T-helper 1 cell treated with Interleukin-12 subunit alpha and Interleukin-12 subunit beta and Interleukin-4 antibody, amounts not matched to agents 30 ng/mL and 1 ng/mL, for 36 hours (primary cell): ENCODE data around the gene SORCS2. TPM values are rescaled to one million over a fixed set of nuclear protein-coding genes. Genes with fewer than 3 reads are reported as not detected.
"Not testable (repeated sequence)": the region's sequence is repeated elsewhere in the genome, so short reads cannot be mapped to it uniquely, and the experiment has no call there.

Experiments
- intact Hi-C: fragments of 100-400 bp; cut with micrococcal nuclease; formaldehyde crosslinking; loops from one replicate; pipeline ENCODE4 v1.15.1; 2024
- total RNA-seq: library from RNA; stranded (reverse); gene quantifications from 2 replicates; pipeline ENCODE4 v1.2.3, GENCODE V29; 2022

Gene SORCS2
- total RNA-seq, 1 donor from 2014 or later, result not detected

DNA sequence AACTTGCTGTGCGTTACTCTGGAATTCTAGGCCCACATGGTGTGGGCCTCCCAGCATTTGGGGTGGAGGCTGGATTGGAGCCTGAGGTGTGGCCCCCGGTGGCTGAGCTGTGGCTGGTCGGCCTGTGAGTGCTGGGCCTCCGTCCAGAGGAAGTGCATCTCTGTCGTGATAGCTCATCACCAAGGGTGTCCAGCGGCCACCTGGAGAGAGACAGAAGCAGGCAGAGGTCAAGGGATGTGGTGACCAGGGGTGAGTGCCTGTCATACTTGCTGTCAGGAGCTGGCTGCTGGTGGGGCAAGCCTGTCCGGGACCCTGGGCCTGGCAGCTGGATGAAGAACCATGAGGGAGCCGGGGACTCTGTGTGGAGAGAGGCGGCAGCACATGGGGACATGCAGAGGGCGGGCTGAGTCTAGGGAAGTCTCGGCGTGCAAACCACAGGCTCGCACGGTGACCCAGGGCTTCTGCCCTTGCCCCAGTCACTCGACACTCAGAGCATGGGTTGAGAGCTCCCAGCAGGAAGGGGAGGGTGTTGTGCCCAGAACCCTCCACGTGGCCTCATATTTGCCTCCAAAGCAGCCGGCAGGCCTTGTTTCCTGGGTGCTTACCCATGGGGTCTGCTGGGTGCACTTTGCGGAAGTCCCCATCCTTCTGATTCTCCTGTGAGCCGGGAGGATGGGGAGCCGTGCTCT, 6.2 kb downstream of the SORCS2 start:
- intact Hi-C loops, result no loop called here

DNA sequence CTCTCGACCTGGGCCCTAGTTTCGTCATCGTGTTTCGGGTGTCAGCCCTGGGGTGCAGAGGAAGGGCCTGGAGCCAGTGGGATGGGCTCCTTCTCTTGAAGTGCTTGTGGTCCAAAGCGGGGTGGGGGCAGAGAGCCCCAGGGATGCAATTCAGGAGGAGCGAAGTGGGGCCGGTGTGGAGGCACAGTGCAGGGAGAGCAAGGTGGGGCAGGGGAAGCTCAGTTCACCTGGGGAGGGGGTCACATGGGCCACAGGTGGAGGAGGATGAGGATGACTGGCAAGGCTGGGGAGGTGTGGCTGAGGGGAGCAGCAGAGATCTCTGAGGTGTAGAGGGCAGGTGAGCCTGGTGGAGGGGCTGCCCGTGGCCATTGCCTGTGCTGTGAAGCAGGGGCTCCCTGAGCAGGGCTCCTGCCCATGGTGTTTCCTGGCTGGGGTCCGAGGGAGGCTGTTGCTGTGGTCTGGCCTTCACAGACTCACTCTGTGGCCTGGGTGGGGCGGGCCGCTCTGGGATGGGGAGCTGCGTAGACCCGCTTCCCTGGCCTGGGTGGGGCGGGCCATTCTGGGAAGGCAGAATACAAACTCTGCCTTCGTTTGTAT, 6.9 kb downstream of the SORCS2 start:
- intact Hi-C loops, result no loop called here

DNA sequence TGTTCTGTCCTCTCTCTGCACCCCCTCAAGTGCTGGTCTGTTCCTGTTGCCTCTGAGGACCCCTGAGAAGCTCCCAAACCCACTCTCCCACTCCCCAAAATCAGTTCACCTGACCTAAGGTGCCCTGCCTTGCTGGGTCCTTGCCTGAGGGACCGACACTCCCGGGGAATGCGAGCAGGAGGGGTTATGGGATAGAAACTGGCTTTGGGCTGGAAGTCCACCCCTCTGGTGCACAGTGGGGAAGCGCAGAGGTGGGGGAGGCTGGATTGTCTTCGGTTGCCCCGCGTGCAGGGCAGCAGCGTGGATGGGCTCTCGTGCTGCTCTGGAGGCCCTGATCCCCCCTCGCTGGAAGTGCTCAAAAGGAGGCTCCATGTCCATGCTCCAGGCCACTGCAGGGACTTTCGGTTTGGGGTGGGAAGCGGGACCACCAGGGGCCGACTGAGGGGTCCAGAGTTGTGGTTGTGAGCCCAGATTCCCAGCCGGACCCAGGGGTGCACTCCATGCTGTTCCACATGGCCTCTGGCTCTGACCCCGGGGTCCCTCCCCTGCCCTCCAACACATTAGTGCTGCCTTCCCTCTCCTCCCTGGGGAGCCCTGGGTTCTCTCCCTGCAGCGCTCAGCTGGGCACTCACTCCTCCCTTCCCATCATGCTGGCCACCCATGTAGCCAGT, 7.6 kb downstream of the SORCS2 start:
- intact Hi-C loops, result no loop called here

DNA sequence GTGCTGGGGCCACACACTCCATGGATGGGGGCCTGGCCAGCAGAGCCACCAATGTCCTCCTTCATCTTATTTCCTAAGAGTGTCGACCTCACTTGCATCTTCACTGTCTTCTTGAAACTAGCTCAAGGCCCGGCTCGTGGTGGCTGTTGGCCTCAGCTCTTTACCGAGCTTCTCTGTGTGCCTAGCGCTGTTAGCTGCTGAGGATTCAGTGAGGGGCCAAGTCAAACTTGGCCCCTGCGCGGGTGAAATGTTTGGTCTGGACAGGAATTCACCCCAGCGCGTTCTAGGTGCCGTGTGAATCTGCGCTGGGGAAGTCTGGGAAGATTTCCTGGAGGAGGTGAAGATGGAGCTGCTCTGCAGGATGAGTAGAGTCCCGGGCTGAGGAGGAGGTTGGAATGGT, 8.5 kb downstream of the SORCS2 start:
- intact Hi-C loops, result no loop called here

DNA sequence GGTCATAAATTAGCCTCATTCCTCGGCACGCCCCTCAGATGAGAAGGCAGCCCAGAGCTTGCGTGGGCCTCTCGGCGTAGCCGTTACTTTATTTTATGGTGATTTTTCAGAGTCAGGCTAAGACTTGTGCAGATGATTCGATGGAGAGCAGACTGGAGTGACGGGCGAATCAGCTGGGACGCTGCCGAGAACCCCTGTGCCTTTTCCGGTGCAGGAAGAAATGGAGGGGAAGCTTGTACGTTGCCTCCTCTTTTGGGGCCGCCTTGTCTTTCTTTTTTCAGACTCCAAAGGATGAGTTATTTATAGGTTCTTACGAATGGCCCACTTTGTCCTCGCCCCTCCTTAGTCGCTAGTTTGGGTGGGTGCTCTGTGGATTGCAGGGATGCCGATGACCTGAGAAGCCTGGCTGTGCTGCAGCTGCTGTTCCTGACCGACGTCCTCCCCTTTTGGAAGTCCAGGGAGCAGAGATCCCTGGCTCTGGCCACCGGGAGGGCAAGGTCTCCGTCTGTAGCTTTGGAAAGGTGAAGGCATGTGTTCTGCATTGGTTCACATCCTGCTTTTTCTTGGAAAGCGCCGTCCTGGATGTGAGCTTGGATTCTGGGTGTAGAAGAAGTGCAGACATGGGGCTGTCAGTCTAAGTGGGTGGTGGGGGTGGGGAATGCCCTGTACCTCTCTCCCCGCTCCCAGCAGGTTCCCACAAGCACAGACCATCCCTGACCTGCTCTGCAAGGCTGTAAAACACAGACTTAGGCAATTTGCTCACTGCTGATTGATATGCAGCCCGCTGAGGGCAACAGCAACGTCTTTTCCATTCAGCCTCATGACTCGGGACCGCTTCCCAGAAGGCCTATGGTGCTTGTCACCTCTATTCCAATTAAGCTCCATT, 9.3 kb downstream of the SORCS2 start:
- intact Hi-C loops, result no loop called here

DNA sequence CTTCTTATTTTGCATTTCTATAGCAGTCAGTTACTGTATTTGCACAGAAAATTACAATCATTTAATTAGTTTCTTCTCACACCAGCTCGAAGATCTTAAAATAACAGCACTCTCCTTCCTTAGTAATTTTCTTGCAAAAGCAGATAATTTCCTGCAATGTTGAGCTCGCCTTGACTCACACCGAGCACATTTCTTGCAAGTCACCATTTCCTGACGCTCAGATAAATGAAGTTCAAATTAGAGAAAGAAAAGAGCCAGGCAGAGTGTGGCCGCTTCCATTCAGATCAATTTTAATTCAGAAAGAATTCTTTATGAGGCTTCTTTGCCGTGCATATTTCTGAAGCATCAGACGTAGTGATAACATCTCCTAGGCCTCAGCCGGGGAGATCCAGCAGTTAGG, 10.1 kb downstream of the SORCS2 start:
- intact Hi-C loops, result no loop called here

DNA sequence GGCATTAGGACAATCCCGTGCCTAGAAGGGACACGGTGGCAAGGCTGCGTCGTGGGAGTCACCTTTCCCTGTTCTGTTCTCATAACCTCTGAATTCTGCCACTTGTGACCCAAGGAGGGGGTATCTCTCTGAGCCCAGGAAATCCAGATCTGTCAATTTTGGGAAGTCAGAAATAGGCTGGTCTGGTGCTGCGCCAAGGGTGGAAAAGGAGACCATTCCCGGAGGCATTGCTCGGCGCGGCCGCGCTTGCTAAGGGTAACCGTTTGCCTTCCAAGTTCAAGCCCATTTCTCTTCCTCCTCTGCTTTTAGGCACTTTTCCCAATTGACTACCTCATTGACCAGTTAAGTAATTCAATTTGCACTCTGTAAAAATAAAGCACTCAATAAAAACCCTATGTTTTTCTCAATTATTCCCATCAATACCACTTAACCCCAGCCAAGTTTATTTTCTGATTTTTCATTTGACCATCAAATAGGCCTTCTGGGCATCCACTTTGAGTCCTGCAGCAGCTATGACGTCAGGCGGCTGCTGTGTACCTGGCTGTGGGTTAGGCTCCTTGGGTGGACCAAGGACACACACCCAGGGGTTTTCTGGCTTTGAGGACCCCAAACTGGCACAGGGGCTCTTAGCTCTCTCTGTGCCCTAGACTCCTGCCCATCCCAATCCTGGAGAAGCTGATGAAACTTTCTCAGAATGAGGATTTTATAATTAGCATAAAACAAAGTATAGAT, 12.5 kb downstream of the SORCS2 start:
- intact Hi-C loops, result no loop called here

DNA sequence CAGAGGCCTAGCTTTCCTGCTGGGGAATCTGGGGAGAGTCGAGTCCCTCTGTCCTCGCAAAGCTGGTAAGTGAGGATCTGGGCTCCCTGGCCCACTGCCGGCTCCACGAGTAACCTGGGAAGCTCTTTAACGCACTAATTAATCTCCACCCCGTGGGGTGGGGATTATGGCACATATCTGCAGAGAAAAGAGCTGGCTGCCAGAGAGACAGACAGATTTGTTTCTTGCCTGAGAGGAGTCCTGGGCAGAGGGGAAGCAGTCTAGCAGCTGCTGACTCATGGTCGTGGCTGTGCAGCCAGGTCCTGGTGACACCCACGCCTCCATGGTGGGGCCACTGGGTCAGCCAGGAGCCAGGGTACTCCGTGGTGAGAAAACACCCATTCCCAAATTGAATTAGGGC, 14.0 kb downstream of the SORCS2 start:
- intact Hi-C loops, result no loop called here

DNA sequence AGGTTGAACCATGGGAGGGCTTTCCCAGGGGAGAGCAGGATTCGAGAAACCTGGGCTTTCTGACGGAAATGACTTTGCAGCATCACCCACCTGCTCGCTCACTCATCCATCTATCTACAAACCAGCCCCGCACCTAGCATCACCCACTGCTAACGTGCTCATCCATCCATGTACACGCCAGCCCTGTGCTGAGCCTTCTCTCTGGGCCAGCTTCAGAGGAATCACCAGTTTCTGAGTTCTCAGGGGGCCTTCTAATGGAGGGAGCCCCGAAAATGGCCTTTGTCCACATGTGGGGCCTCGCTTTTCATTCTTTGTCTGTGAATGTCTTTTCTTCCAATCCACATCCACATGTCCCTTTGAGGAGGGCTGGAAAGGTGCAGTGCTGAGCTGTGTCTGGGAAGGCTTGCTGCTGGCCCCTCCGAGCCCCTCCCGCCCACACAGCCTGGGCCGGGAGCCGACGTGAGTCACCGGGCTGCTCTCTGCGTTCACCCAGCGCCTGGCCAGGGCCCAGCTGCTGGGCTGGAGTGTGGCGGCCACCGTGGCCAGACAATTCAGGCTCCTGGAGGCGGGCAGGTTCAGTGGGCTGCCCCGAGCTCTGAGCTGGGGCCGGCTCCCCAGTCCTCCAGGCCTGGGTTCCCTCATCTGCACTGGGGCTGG, 14.7 kb downstream of the SORCS2 start:
- intact Hi-C loops, result no loop called here

DNA sequence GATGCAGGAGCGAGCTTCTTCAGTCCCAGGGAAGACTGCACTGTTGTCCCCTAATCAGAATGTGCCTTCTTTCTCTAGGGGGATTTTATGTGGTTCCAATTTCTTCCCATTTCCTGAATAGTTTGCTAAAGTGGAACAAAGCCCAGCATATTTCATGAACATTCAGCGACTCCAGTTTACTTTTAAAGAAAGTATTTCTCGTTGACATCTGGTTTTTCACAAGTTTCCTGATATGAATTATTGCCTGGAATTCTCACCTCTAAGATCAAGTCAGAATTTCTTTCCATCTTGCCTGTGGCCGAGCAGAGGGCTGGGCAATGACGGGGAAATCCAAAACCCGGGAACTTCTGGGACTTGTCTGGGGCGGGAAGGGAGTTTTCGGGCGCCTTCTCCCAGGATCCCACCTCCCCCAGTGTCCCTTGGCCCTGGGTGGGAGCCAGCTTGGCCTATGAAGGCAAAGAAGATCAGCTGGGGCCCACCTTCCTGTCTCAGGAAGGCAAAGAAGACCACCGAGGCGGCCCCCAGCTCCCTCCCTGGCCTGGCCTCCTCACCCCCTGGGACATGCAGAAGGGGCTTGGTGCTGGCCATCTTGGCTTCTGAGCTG, 15.4 kb downstream of the SORCS2 start:
- intact Hi-C loops, result no loop called here

DNA sequence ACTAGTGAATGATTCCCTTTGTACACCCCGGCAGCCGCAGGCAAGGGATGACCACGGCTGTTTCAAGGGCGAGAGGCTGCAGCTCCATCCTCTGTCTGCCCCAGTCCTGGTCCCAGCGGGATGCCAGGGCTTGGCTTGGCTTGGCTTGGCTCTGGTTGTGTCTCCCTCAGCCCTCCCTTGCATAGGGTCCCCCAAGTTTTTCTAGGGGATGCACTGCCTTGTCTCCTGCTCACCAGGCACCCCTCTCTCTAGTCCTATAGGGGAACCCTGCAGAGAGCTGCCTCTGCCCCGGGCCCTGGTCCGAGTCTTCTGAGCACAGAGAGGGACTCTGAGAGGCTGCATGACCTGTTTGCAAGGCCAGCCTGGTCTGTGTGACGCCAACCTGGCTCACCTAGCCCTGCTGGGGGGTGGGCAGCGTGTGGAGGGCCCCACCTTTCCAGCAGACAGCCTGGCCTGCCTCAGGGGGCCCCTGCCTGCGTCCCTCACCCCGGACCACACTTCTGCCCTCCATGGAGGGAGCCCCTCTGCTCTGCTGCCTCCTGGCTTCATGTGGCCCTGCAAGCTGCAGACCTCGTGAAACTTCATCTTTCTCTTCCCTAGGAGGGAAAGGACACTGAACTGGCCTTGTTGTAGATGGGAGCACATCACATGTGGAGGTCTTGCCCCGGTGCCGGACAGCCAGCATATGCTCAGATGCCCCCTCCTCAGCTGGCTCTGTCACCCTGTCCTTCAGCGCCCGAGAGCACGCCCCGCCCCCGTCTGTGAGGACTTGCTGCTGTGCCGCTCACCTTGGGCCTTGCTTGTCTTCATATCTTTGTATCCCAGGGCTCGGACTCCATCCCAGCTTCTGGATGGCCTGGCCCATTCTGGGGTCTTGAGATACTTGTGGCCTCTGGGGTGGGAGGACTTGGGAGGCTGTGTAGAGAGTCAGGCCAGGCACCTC, 16.4 kb downstream of the SORCS2 start:
- intact Hi-C loops, result no loop called here

DNA sequence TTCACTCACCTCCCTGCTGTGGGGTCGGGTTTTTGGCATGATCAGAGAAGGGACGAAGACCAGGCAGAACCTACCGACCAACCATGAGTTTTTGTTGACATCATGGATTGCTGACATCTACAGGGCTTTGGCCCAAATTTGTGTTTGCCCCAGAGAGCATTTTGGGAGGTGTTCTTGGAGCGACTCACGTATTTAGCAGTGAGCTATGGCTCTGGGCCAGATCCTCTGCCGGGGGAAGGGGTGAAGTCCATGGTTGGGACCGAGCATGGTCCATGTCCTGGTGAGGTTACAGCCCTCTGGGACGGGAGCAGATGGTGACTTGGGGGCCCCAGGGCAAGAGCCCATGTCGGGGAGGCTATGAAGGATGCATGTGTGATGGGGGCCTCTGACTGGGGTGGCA, 17.4 kb downstream of the SORCS2 start:
- intact Hi-C loops, result no loop called here

DNA sequence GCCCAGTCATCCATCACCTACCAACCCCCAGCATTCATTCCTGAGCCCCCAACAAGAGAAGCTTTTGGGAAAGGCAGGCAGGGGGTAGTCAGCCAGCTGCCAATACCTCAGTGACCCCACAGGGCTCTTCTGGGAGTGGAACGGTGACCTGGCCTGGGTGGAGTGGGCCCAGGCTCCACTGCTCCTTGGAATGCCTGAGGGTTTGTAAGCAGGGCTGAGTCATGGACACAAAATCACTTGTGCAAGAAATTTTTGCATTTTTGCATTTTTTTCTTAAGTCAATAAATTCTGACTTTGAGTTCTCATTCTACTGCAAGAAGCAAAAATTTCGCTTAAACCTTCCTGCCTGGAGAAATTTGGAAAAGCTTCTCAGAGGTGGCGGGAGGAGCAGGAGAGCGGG, 18.5 kb downstream of the SORCS2 start:
- intact Hi-C loops, result no loop called here

DNA sequence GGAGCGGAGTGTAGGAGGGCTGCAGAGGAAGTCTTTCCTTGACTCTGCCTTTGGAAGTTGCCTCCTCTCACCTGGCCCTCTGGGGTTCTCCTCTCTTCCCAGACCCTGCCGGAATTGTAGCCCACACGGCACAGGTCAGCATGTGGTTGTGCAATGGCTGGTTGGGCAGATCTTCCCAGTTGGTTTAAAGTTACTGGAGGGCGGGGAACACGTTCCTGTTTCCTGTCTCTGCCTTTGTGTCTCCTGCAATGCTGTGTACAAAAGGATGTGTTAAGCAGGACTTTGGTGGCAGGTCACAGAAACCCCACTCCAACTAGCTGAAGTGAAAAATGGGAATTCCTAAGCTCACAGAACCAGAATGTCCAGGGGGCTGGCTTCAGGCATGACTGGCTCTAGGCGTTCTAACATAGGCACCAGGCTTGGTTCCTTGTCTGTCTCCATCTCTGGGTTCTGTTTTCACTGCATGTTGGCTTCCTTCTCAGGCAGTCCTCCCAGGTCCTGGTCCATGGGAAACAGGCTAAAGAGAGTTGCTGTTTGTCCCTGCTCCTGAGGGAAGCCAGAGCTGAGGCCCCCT, 19.9 kb downstream of the SORCS2 start:
- intact Hi-C loops, result no loop called here

DNA sequence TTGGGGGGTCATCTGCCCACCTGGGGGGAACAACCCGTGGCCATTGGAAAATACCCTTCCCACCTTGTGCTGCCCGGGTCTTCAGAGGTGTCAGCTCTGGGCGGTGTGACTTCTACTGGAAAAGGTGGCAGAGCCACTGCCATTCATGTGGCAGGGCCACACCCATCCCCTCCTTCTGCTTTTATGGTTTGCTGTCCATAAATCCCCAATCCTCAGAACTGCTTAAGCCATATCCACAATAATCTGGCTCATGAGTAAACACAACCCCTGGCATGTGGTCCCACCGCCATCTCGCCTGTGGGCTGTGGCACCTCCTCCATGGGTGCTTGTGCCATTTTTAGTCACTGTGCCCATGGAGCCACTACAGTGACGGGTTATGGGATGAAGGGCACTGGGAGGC, 20.6 kb downstream of the SORCS2 start:
- intact Hi-C loops, result no loop called here

DNA sequence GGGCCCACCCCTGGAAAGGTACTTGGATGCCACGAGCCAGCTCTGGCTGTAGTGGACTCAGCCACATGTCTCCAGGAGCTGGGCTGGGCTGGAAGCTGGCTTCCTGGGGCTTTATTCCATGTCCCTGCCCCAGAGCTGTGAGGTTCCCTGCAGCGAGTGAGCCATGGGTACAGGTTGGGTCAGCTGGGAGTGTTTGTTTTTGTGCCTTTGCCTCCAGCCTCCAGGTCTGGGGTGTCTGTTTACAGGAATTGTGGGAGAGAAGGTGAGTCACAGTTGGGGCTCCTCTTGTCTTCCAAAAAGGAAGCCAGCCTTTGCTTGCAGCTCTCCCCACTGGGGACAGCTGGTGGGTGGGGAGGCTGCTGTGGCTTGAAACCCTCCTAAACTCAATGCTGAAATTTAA, 21.5 kb downstream of the SORCS2 start:
- intact Hi-C loops, result no loop called here

DNA sequence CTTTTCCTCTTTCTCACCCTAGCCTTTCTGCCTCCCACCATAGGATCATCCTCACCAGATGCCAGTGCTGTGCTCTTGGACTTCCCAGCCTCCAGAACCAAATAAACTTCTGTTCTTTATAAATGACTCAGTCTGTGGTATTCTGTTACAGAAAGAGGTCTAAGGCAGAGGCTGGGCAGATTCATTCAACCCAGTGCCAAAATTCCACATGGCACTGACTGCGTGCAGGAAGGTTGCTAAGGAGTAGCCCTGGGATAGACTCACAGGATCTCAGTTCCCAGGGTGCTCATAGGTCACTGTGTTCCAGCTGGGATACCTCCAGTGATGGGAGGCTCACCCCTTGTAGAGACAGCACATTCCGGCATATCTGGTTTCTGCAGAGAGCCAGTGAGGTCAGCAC, 22.0 kb downstream of the SORCS2 start:
- intact Hi-C loops, result no loop called here

DNA sequence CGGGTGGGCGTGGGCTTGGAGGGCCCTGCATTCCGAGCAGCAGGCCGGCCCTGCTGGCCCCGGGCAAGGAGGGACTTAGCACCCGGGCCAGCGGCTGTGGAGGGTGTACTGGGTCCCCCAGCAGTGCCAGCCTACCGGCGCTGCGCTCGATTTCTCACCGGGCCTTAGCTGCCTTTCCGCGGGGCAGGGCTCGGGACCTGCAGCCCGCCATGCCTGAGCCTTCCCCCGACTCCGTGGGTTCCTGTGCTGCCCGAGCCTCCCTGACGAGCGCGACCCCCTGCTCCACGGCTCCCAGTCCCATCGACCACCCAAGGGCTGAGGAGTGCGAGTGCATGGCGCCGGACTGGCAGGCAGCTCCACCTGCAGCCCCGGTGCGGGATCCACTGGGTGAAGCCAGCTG, 22.8 kb downstream of the SORCS2 start:
- intact Hi-C loops, result not testable (repeated sequence)

DNA sequence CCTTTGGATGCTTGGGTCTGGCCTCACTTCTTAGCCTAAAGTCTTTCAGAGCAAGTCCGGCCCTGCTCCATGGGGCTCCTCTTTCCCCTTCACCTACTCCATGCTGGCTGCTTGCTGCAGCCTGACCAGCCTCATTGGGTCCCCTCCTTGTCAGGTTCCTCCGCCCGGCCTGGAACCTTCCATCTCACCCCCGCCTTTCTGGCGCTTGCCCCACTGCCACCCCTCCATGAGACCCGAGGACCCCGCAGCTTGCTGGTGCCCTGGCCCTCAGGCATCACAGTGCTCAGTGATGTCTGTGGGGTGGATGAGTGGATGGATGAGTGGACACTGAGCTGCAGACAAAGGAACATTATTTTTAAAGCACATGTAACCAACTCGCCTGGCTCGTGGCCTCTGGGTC, 24.7 kb downstream of the SORCS2 start:
- intact Hi-C loops, result no loop called here
